ENCODE results near the gene CDKN3. TPM values are rescaled to one million over a fixed set of nuclear protein-coding genes. Genes with fewer than 3 reads are reported as not detected.

The CDKN3 gene
- total RNA-seq, 5 donors from 2014 or later (not counting 1 experiment from before 2014, with no cell fraction given) = 1.2 to 2.7 (median 1.6) TPM

GRCh38 chr14:54360667-54361066 lies 36.1 kb upstream of the CDKN3 start:
- H3K36me3 Mint-ChIP-seq = no peaks in the 10 kb centered on the region

GRCh38 chr14:54362089-54362504 lies 34.7 kb upstream of the CDKN3 start:
- Mint-ChIP-seq H3K4me3 (no peak overlapping the region), H3K36me3 (no peaks in the 10 kb centered on the region), H3K9me3 (no peaks in the 10 kb centered on the region), H3K4me1 (no peaks in the 10 kb centered on the region), H3K27me3 (peaks cover 23 to 30% of the 10 kb centered on the region in 2 donors), H3K27ac (no peak overlapping the region)
- Histone ChIP-seq H3K27me3 (replicated peaks in 1 of 2; ENCODE audit: control insufficient read depth in 2 of 2, extremely low read depth in 1 of 2, insufficient read depth in 2 of 2, low read length in 1 of 2) (peaks cover 0 to 11% of the 10 kb centered on the region in 2 experiments), H3K9me3 (no peaks in the 10 kb centered on the region), H3K4me1 (ENCODE audit: control insufficient read depth in 1 of 2, extremely low read depth in 1 of 2, insufficient read depth in 2 of 2, low read length in 2 of 2) (no peaks in the 10 kb centered on the region), H3K36me3 (ENCODE audit: control insufficient read depth in 2 of 2, extremely low read depth in 1 of 2, insufficient read depth in 1 of 2, low read length in 1 of 2) (no peaks in the 10 kb centered on the region), H3K27ac (ENCODE audit: low read length) (no peak overlapping the region), H3K4me3 (ENCODE audit: control insufficient read depth in 1 of 2, extremely low read depth in 1 of 2, low read length in 1 of 2) (no peak overlapping the region)
- ChIA-PET CTCF (no interaction called here), POLR2A (no interaction called here)
- DNase-seq (no peak), ATAC-seq (replicated peaks in 1 of 4) (no peak)
- WGBS (ENCODE audit: insufficient coverage) = no CpG with 5 or more reads among the region's 5 CpGs

More at GRCh38 chr14:54360667-54361066, 36.1 kb upstream of the CDKN3 start:
- ChIA-PET POLR2A (no interaction called here), CTCF (no interaction called here)
- H3K9me3 Mint-ChIP-seq = no peaks in the 10 kb centered on the region
- no peaks in the 10 kb centered on the region for H3K9me3 ChIP-seq
- peaks cover 23 to 32% of the 10 kb centered on the region in 2 donors for H3K27me3 Mint-ChIP-seq
- 83% methylated on average over 1 of the region's 1 CpG for WGBS (ENCODE audit: insufficient coverage)
- no peaks in the 10 kb centered on the region for H3K4me1 ChIP-seq (ENCODE audit: control insufficient read depth in 1 of 2, extremely low read depth in 1 of 2, insufficient read depth in 2 of 2, low read length in 2 of 2)
- H3K4me3 ChIP-seq (ENCODE audit: control insufficient read depth in 1 of 2, extremely low read depth in 1 of 2, low read length in 1 of 2) = no peak overlapping the region
- no peak for ATAC-seq (replicated peaks in 1 of 4)
- no peak for DNase-seq
- H3K27ac ChIP-seq (ENCODE audit: low read length) = no peak overlapping the region
- no peaks in the 10 kb centered on the region for H3K4me1 Mint-ChIP-seq
- peaks cover 0 to 6% of the 10 kb centered on the region in 2 experiments for H3K27me3 ChIP-seq (replicated peaks in 1 of 2; ENCODE audit: control insufficient read depth in 2 of 2, extremely low read depth in 1 of 2, insufficient read depth in 2 of 2, low read length in 1 of 2)
- H3K4me3 Mint-ChIP-seq = no peak overlapping the region
- no peak overlapping the region for H3K27ac Mint-ChIP-seq
- no peaks in the 10 kb centered on the region for H3K36me3 ChIP-seq (ENCODE audit: control insufficient read depth in 2 of 2, extremely low read depth in 1 of 2, insufficient read depth in 1 of 2, low read length in 1 of 2)

- Mint-ChIP-seq H3K4me1 (no peaks in the 10 kb centered on the region), H3K4me3 (no peak overlapping the region), H3K36me3 (no peaks in the 10 kb centered on the region), H3K27me3 (peaks cover 21 to 28% of the 10 kb centered on the region in 2 donors), H3K9me3 (no peaks in the 10 kb centered on the region), H3K27ac (no peak overlapping the region)
- Histone ChIP-seq H3K27me3 (replicated peaks in 1 of 2; ENCODE audit: control insufficient read depth in 2 of 2, extremely low read depth in 1 of 2, insufficient read depth in 2 of 2, low read length in 1 of 2) (peaks cover 0 to 15% of the 10 kb centered on the region in 2 experiments), H3K4me3 (ENCODE audit: control insufficient read depth in 1 of 2, extremely low read depth in 1 of 2, low read length in 1 of 2) (no peak overlapping the region), H3K4me1 (ENCODE audit: control insufficient read depth in 1 of 2, extremely low read depth in 1 of 2, insufficient read depth in 2 of 2, low read length in 2 of 2) (no peaks in the 10 kb centered on the region), H3K9me3 (no peaks in the 10 kb centered on the region), H3K27ac (ENCODE audit: low read length) (no peak overlapping the region), H3K36me3 (ENCODE audit: control insufficient read depth in 2 of 2, extremely low read depth in 1 of 2, insufficient read depth in 1 of 2, low read length in 1 of 2) (no peaks in the 10 kb centered on the region)
- no peak for ATAC-seq (replicated peaks in 1 of 4)
- no peak for DNase-seq
- 68% methylated on average over 2 of the region's 5 CpGs for WGBS (ENCODE audit: insufficient coverage)
- CTCF ChIA-PET = interaction anchor here in 1 of 2 donors (0.8 kb wide), 1 partner anchor 412 kb away, joined by 4 read pairs; no protein-coding TSS in a partner anchor
- POLR2A ChIA-PET = no interaction called here
Observed at GRCh38 chr14:54362759-54363437, 33.9 kb upstream of the CDKN3 start.

- H3K4me1 ChIP-seq (ENCODE audit: control insufficient read depth in 1 of 2, extremely low read depth in 1 of 2, insufficient read depth in 2 of 2, low read length in 2 of 2) = no peaks in the 10 kb centered on the region
- DNase-seq = no peak
- H3K27ac ChIP-seq (ENCODE audit: low read length) = no peak overlapping the region
- no peaks in the 10 kb centered on the region for H3K36me3 Mint-ChIP-seq
- no peak overlapping the region for H3K27ac Mint-ChIP-seq
- H3K4me3 ChIP-seq (ENCODE audit: control insufficient read depth in 1 of 2, extremely low read depth in 1 of 2, low read length in 1 of 2) = no peak overlapping the region
- no peaks in the 10 kb centered on the region for H3K9me3 ChIP-seq
- 82% methylated on average over 7 of the region's 9 CpGs for WGBS (ENCODE audit: insufficient coverage)
- H3K4me3 Mint-ChIP-seq = no peak overlapping the region
- no peaks in the 10 kb centered on the region for H3K4me1 Mint-ChIP-seq
- ChIA-PET CTCF (no interaction called here), POLR2A (no interaction called here)
- H3K27me3 ChIP-seq (replicated peaks in 1 of 2; ENCODE audit: control insufficient read depth in 2 of 2, extremely low read depth in 1 of 2, insufficient read depth in 2 of 2, low read length in 1 of 2) = peaks cover 0 to 15% of the 10 kb centered on the region in 2 experiments
- ATAC-seq (replicated peaks in 1 of 4) = no peak
- H3K36me3 ChIP-seq (ENCODE audit: control insufficient read depth in 2 of 2, extremely low read depth in 1 of 2, insufficient read depth in 1 of 2, low read length in 1 of 2) = no peaks in the 10 kb centered on the region
- H3K9me3 Mint-ChIP-seq = no peaks in the 10 kb centered on the region
- peaks cover 17 to 18% of the 10 kb centered on the region in 2 donors for H3K27me3 Mint-ChIP-seq
Observed at GRCh38 chr14:54364555-54365415, 32.0 kb upstream of the CDKN3 start.

- WGBS (ENCODE audit: insufficient coverage) = 61% methylated on average over 3 of the region's 9 CpGs
- H3K9me3 ChIP-seq = no peaks in the 10 kb centered on the region
- H3K4me3 Mint-ChIP-seq = no peak overlapping the region
- peaks cover 9 to 13% of the 10 kb centered on the region in 2 donors for H3K27me3 Mint-ChIP-seq
- ATAC-seq (replicated peaks in 1 of 4) = peak; percentile 74 to 88 (median 85)
- H3K27me3 ChIP-seq (replicated peaks in 1 of 2; ENCODE audit: control insufficient read depth in 2 of 2, extremely low read depth in 1 of 2, insufficient read depth in 2 of 2, low read length in 1 of 2) = peaks cover 0 to 12% of the 10 kb centered on the region in 2 experiments
- peak in 26 of 35 experiments; percentile 2 to 52 (median 14) for DNase-seq
- no peaks in the 10 kb centered on the region for H3K4me1 ChIP-seq (ENCODE audit: control insufficient read depth in 1 of 2, extremely low read depth in 1 of 2, insufficient read depth in 2 of 2, low read length in 2 of 2)
- H3K27ac ChIP-seq (ENCODE audit: low read length) = no peak overlapping the region
- H3K9me3 Mint-ChIP-seq = no peaks in the 10 kb centered on the region
- CTCF ChIA-PET = interaction anchor here (0.7 to 1.3 kb wide), 3 partner anchors 53 to 408 kb away, joined by 3 to 4 read pairs (median 3); no protein-coding TSS in a partner anchor
- no peak overlapping the region for H3K4me3 ChIP-seq (ENCODE audit: control insufficient read depth in 1 of 2, extremely low read depth in 1 of 2, low read length in 1 of 2)
- H3K36me3 Mint-ChIP-seq = no peaks in the 10 kb centered on the region
- no peaks in the 10 kb centered on the region for H3K36me3 ChIP-seq (ENCODE audit: control insufficient read depth in 2 of 2, extremely low read depth in 1 of 2, insufficient read depth in 1 of 2, low read length in 1 of 2)
- POLR2A ChIA-PET = no interaction called here
- H3K4me1 Mint-ChIP-seq = no peaks in the 10 kb centered on the region
- no peak overlapping the region for H3K27ac Mint-ChIP-seq
Observed at GRCh38 chr14:54366736-54367735, 29.8 kb upstream of the CDKN3 start.

GRCh38 chr14:54368291-54368690 lies 28.5 kb upstream of the CDKN3 start:
- Mint-ChIP-seq H3K36me3 (no peaks in the 10 kb centered on the region), H3K4me3 (no peak overlapping the region), H3K27me3 (peaks cover 4 to 8% of the 10 kb centered on the region in 2 donors), H3K9me3 (no peaks in the 10 kb centered on the region), H3K27ac (no peak overlapping the region), H3K4me1 (no peaks in the 10 kb centered on the region)
- H3K27me3 ChIP-seq (replicated peaks in 1 of 2; ENCODE audit: control insufficient read depth in 2 of 2, extremely low read depth in 1 of 2, insufficient read depth in 2 of 2, low read length in 1 of 2) = peaks cover 0 to 14% of the 10 kb centered on the region in 2 experiments
- H3K4me1 ChIP-seq (ENCODE audit: control insufficient read depth in 1 of 2, extremely low read depth in 1 of 2, insufficient read depth in 2 of 2, low read length in 2 of 2) = no peaks in the 10 kb centered on the region
- no peaks in the 10 kb centered on the region for H3K9me3 ChIP-seq
- POLR2A ChIA-PET = no interaction called here
- H3K27ac ChIP-seq (ENCODE audit: low read length) = no peak overlapping the region
- DNase-seq = no peak
- no peaks in the 10 kb centered on the region for H3K36me3 ChIP-seq (ENCODE audit: control insufficient read depth in 2 of 2, extremely low read depth in 1 of 2, insufficient read depth in 1 of 2, low read length in 1 of 2)
- CTCF ChIA-PET = no interaction called here
- WGBS (ENCODE audit: insufficient coverage) = 91% methylated on average over 2 of the region's 4 CpGs
- H3K4me3 ChIP-seq (ENCODE audit: control insufficient read depth in 1 of 2, extremely low read depth in 1 of 2, low read length in 1 of 2) = no peak overlapping the region
- no peak for ATAC-seq (replicated peaks in 1 of 4)
